IMR-90 (cell line): ENCODE results near the gene RIPOR2. TPM values are rescaled to one million over a fixed set of nuclear protein-coding genes. Genes with fewer than 3 reads are reported as not detected.

Source experiments
- ATAC-seq: fragments of 200-7000 bp; cut with Tn5 transposase; 2 replicates; pipeline ENCODE4 v1.9.1; 2020; ENCODE audit warnings: low read depth, mild to moderate bottlenecking, moderate library complexity
- BruUV-seq: library from RNA; stranded (reverse); fragments of 400-500 nt; replicated peaks from 2 replicates; lab custom pipeline; 2021; lab: Mats Ljungman, UMichigan
- CTCF ChIA-PET: fragments of 300-600 bp; formaldehyde crosslinking; extraction: SDS; loops from one replicate; lab custom pipeline; 2021; ENCODE audit warnings: antibody characterized with exemption; lab: Yijun Ruan, JAX
- POLR2A ChIA-PET: fragments of 300-600 bp; sonication (Branson Sonifier 250); formaldehyde crosslinking; loops from one replicate; lab custom pipeline; 2022; ENCODE audit warnings: antibody characterized with exemption; ENCODE audit not compliant: unreplicated experiment; lab: Charles Lee
- DNase-seq: peaks from one replicate; pipeline ENCODE4 v3.0.0; 2013
- H2AFZ ChIP-seq: replicated peaks from 2 replicates; pipeline ENCODE3; 2013; ENCODE audit warnings: low read length, mild to moderate bottlenecking; ENCODE audit not compliant: poor library complexity
- H2AK5ac ChIP-seq: 2 replicates; pipeline ENCODE4 v1.6.1; 2013; ENCODE audit warnings: low read depth, low read length, inconsistent platforms
- H2AK9ac ChIP-seq: replicated peaks from 2 replicates; pipeline ENCODE3; 2013; ENCODE audit warnings: mild to moderate bottlenecking, low read depth, low read length, moderate library complexity; ENCODE audit not compliant: poor library complexity
- H2BK120ac ChIP-seq: 2 replicates; pipeline ENCODE4 v1.6.1; 2013; ENCODE audit warnings: low read depth, low read length, inconsistent platforms
- H2BK15ac ChIP-seq: 3 replicates; pipeline ENCODE4 v1.6.1; 2013; ENCODE audit warnings: low read depth, low read length, inconsistent platforms
- H2BK20ac ChIP-seq: 2 replicates; pipeline ENCODE4 v1.6.1; 2013; ENCODE audit warnings: low read depth, mild to moderate bottlenecking, inconsistent platforms, low read length, moderate library complexity
- H2BK5ac ChIP-seq: 2 replicates; pipeline ENCODE4 v1.6.1; 2013; ENCODE audit warnings: mild to moderate bottlenecking, low read depth, low read length, inconsistent platforms; ENCODE audit not compliant: poor library complexity, severe bottlenecking
- H3K14ac ChIP-seq: replicated peaks from 2 replicates; pipeline ENCODE4 v1.6.1; 2013; ENCODE audit warnings: low read depth, low read length, inconsistent platforms
- H3K18ac ChIP-seq: 2 replicates; pipeline ENCODE4 v1.6.1; 2013; ENCODE audit warnings: low read depth, low read length, control low read depth
- H3K23ac ChIP-seq: 2 replicates; pipeline ENCODE4 v1.6.1; 2013; ENCODE audit warnings: low read depth, low read length, inconsistent platforms
- H3K27ac ChIP-seq: 2 replicates; pipeline ENCODE4 v1.5.1; 2013; ENCODE audit warnings: mild to moderate bottlenecking, control low read depth, low read length; ENCODE audit not compliant: insufficient read depth
- H3K27me3 ChIP-seq: 2 replicates; pipeline ENCODE4 v1.6.1; 2013; ENCODE audit warnings: low read length; ENCODE audit not compliant: control insufficient read depth, insufficient read depth
- H3K36me3 ChIP-seq: 2 replicates; pipeline ENCODE4 v1.6.1; 2013; ENCODE audit warnings: low read length, mixed read lengths; ENCODE audit not compliant: control insufficient read depth, insufficient read depth
- H3K4ac ChIP-seq: 2 replicates; pipeline ENCODE4 v1.6.1; 2013; ENCODE audit warnings: low read depth, low read length, inconsistent platforms
- H3K4me1 ChIP-seq: 2 replicates; pipeline ENCODE4 v1.6.1; 2013; ENCODE audit warnings: low read length, mixed read lengths; ENCODE audit not compliant: control insufficient read depth, insufficient read depth
- H3K4me2 ChIP-seq: 2 replicates; pipeline ENCODE4 v1.6.1; 2013; ENCODE audit warnings: low read depth, mild to moderate bottlenecking, control low read depth, low read length, moderate library complexity
- H3K4me3 ChIP-seq: 2 replicates; pipeline ENCODE4 v1.5.1; 2013; ENCODE audit warnings: low read depth, mild to moderate bottlenecking, control low read depth, low read length, moderate library complexity; ENCODE audit not compliant: insufficient read depth
- H3K56ac ChIP-seq: 2 replicates; pipeline ENCODE4 v1.6.1; 2013; ENCODE audit warnings: low read length, inconsistent platforms; ENCODE audit not compliant: insufficient read depth; ENCODE audit errors: extremely low read depth
- H3K79me1 ChIP-seq, 2 experiments: 2 replicates each; pipeline ENCODE4 v1.6.1; 2013; ENCODE audit warnings: low read length in 2 of 2, inconsistent platforms in 1 of 2, low read depth in 1 of 2
- H3K9ac ChIP-seq: 2 replicates; pipeline ENCODE4 v1.6.1; 2013; ENCODE audit warnings: low read depth, low read length, control low read depth
- H3K9me1 ChIP-seq: 2 replicates; pipeline ENCODE4 v1.6.1; 2013; ENCODE audit warnings: low read length, inconsistent platforms; ENCODE audit not compliant: insufficient read depth
- H3K9me3 ChIP-seq: 2 replicates; pipeline ENCODE4 v1.6.1; 2013; ENCODE audit warnings: low read length; ENCODE audit not compliant: control insufficient read depth, insufficient read depth
- H4K20me1 ChIP-seq: 2 replicates; pipeline ENCODE4 v1.6.1; 2013; ENCODE audit warnings: low read length, inconsistent platforms; ENCODE audit not compliant: insufficient read depth
- H4K5ac ChIP-seq: 2 replicates; pipeline ENCODE4 v1.6.1; 2013; ENCODE audit warnings: mild to moderate bottlenecking, low read depth, low read length, control low read depth
- H4K8ac ChIP-seq, 2 experiments: 2 replicates each; pipeline ENCODE4 v1.6.1; 2013; ENCODE audit warnings: low read depth in 2 of 2, low read length in 2 of 2, control low read depth in 1 of 2, inconsistent platforms in 1 of 2
- H4K91ac ChIP-seq: 2 replicates; pipeline ENCODE4 v1.6.1; 2013; ENCODE audit warnings: low read depth, low read length, inconsistent platforms; ENCODE audit not compliant: insufficient read depth
- BHLHE40 ChIP-seq: fragments of 150-350 bp; IDR thresholded peaks from 2 replicates; pipeline ENCODE4 v1.6.1; 2016; ENCODE audit warnings: mild to moderate bottlenecking, low read depth, low read length
- CEBPB ChIP-seq: IDR thresholded peaks from 2 replicates; pipeline ENCODE4 v1.6.1; 2012; ENCODE audit warnings: low read depth, low read length, improper control_type of control experiment
- CHD1 ChIP-seq: IDR thresholded peaks from 2 replicates; pipeline ENCODE4 v1.6.1; 2012; ENCODE audit warnings: low read depth, low read length, improper control_type of control experiment
- FOS ChIP-seq: fragments of 150-350 bp; IDR thresholded peaks from 2 replicates; pipeline ENCODE4 v1.6.1; 2016; ENCODE audit warnings: low read depth, low read length
- MAFK ChIP-seq: IDR thresholded peaks from 2 replicates; pipeline ENCODE4 v1.6.1; 2012; ENCODE audit warnings: low read depth, low read length, improper control_type of control experiment
- MAZ ChIP-seq: IDR thresholded peaks from 2 replicates; pipeline ENCODE4 v1.6.1; 2012; ENCODE audit warnings: low read depth, mild to moderate bottlenecking, low read length, improper control_type of control experiment, moderate library complexity, borderline replicate concordance
- MXI1 ChIP-seq: IDR thresholded peaks from 2 replicates; pipeline ENCODE4 v1.6.1; 2012; ENCODE audit warnings: low read depth, mild to moderate bottlenecking, low read length, moderate library complexity, borderline replicate concordance
- NFE2L2 ChIP-seq: fragments of 150-350 bp; IDR thresholded peaks from 2 replicates; pipeline ENCODE4 v1.6.1; 2016; ENCODE audit warnings: low read depth, mild to moderate bottlenecking, low read length
- POLR2A ChIP-seq: IDR thresholded peaks from 2 replicates; pipeline ENCODE4 v1.6.1; 2012; ENCODE audit warnings: mild to moderate bottlenecking, low read depth, low read length
- RAD21 ChIP-seq: IDR thresholded peaks from 2 replicates; pipeline ENCODE4 v1.6.1; 2012; ENCODE audit warnings: low read length, improper control_type of control experiment
- RCOR1 ChIP-seq: IDR thresholded peaks from 2 replicates; pipeline ENCODE4 v1.6.1; 2012; ENCODE audit warnings: mild to moderate bottlenecking, low read length, improper control_type of control experiment; ENCODE audit not compliant: insufficient replicate concordance
- RFX5 ChIP-seq: IDR thresholded peaks from 2 replicates; pipeline ENCODE4 v1.8.0; 2012; ENCODE audit warnings: low read depth, mild to moderate bottlenecking, low read length, moderate library complexity
- SMC3 ChIP-seq: fragments of 150-350 bp; IDR thresholded peaks from 2 replicates; pipeline ENCODE4 v1.6.1; 2016; ENCODE audit warnings: low read depth, mild to moderate bottlenecking, antibody characterized with exemption, low read length, moderate library complexity
- WGBS, 2 experiments: methylation state at CpG; one replicate each; pipeline versions ENCODE4 v1.1.5 to v1.1.7; 2013; ENCODE audit warnings: missing lambda C conversion rate in 2 of 2; ENCODE audit not compliant: insufficient read length in 1 of 2; ENCODE audit errors: extremely low coverage in 2 of 2; 5-methylcytosine and 5-hydroxymethylcytosine counted together
- dilution Hi-C: fragments of 300-500 bp; cut with HindIII; formaldehyde crosslinking; loops from one replicate; pipeline ENCODE4 v1.14.3; 2018; ENCODE audit warnings: low sequenced_read_pairs; ENCODE audit not compliant: unreplicated experiment
- in situ Hi-C: fragments of 300-500 bp; cut with MboI; formaldehyde crosslinking; loops from 3 replicates; pipeline ENCODE4 v1.14.3; 2019; ENCODE audit warnings: low sequenced_read_pairs, inconsistent platforms, mixed read lengths
- intact Hi-C: fragments of 100-400 bp; cut with micrococcal nuclease; formaldehyde crosslinking; loops from 2 replicates; pipeline ENCODE4 v1.10.0; 2022
- polyA plus RNA-seq, 3 experiments: library from polyadenylated mRNA; depleted of rRNA; stranded (reverse); fragments of >200 nt; gene quantifications; 2 replicates each; pipeline ENCODE4 v1.2.3, GENCODE V29; 2012; ENCODE audit warnings: low replicate concordance in 1 of 3
- total RNA-seq: library from RNA; depleted of rRNA; stranded (reverse); fragments of >200 nt; gene quantifications from 2 replicates; pipeline ENCODE4 v1.2.3, GENCODE V29; 2012
- TF ChIP-seq, protein P1 (sequence below): fragments of 150-350 bp; IDR thresholded peaks from 2 replicates; pipeline ENCODE4 v1.6.1; 2017; ENCODE audit warnings: mild to moderate bottlenecking, antibody characterized with exemption, low read length, low read depth
- TF ChIP-seq, protein P2 (sequence below): conservative IDR thresholded peaks from 2 replicates; pipeline ENCODE4 v1.5.1; 2012; ENCODE audit warnings: mild to moderate bottlenecking, low read depth, low read length, improper control_type of control experiment
- TF ChIP-seq, protein P3 (sequence below): fragments of 150-350 bp; IDR thresholded peaks from 2 replicates; pipeline ENCODE4 v1.6.1; 2016; ENCODE audit warnings: low read depth, mild to moderate bottlenecking, low read length, moderate library complexity, borderline replicate concordance

RIPOR2 gene
- total and polyA plus RNA-seq, 2 of the 4 experiments (the other 2 are of a cell fraction): 1.1 to 1.2 TPM

DNA sequence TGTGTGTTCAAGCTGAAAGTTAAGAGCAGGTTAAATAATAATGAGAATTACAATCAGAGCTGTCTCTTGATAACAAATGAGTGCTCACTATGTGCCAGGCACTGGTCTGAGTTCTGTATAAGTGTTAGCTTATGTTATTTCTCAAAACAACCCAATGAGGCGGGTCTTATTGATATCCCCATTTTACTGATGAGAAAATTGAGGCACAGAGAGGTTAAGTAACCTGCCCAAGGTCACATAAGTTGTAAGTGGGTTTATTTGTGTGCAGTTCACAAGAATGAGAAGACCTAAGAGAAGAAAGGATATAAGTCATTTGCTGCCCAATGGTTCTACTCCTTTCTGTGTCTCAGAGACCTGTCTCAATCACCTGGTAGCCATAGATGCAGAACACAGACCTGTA lies 103.0 kb downstream of the RIPOR2 start:
- Histone ChIP-seq H3K4me2 (no peak overlapping the region), H4K91ac (no peak overlapping the region), H3K4ac (no peak overlapping the region), H2BK5ac (no peak overlapping the region), H4K8ac (no peak overlapping the region), H3K36me3 (peaks cover 8% of the 10 kb centered on the region), H3K18ac (peak overlapping the region; percentile 26; the same call in 1 of the 2 replicates), H3K14ac (no peak overlapping the region), H2AK9ac (no peak overlapping the region), H3K9ac (no peak overlapping the region), H3K9me1 (0 out of 2 replicates have a peak, but pooled peaks cover 3% of the 10 kb centered on the region), H4K5ac (no peak overlapping the region), H3K4me3 (no peak overlapping the region), H3K27ac (no peak overlapping the region), H3K56ac (no peak overlapping the region), H3K23ac (no peak overlapping the region), H3K4me1 (peaks cover 5% of the 10 kb centered on the region), H2BK15ac (no peak overlapping the region), H2BK20ac (no peak overlapping the region), H2AFZ (no peak overlapping the region), H3K9me3 (no peaks in the 10 kb centered on the region), H2AK5ac (no peak overlapping the region), H3K79me1 (no peaks in the 10 kb centered on the region), H2BK120ac (no peak overlapping the region), H3K27me3 (no peaks in the 10 kb centered on the region), H4K20me1 (no peaks in the 10 kb centered on the region)
- DNase-seq (no peak), ATAC-seq (no peak)
- intact Hi-C loops (loop anchor here (5.0 kb wide), 1 partner anchor 35 kb away; the partner anchor contains the start of gene ARMH2), dilution Hi-C loops (loop anchor here (25.0 kb wide), 1 partner anchor 255 kb away; no protein-coding TSS in a partner anchor), in situ Hi-C loops (no loop called here)
- WGBS, 2 experiments: no CpG with 5 or more reads among the region's 1 CpG
- ChIA-PET CTCF (interaction anchor here (0.6 to 1.2 kb wide), 2 partner anchors 180 to 185 kb away, joined by 3 to 5 read pairs; no protein-coding TSS in a partner anchor), POLR2A (no interaction called here)
- no TSS peak for BruUV-seq
- TF ChIP-seq, protein P1, sequence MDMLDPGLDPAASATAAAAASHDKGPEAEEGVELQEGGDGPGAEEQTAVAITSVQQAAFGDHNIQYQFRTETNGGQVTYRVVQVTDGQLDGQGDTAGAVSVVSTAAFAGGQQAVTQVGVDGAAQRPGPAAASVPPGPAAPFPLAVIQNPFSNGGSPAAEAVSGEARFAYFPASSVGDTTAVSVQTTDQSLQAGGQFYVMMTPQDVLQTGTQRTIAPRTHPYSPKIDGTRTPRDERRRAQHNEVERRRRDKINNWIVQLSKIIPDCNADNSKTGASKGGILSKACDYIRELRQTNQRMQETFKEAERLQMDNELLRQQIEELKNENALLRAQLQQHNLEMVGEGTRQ: no peak
- TF ChIP-seq RCOR1 (no peak), NFE2L2 (no peak), CEBPB (no peak), MXI1 (no peak), BHLHE40 (no peak), CHD1 (no peak), RFX5 (no peak), FOS (no peak), POLR2A (no peak), MAFK (no peak), MAZ (no peak), SMC3 (no peak), RAD21 (no peak)
- TF ChIP-seq, protein P2, sequence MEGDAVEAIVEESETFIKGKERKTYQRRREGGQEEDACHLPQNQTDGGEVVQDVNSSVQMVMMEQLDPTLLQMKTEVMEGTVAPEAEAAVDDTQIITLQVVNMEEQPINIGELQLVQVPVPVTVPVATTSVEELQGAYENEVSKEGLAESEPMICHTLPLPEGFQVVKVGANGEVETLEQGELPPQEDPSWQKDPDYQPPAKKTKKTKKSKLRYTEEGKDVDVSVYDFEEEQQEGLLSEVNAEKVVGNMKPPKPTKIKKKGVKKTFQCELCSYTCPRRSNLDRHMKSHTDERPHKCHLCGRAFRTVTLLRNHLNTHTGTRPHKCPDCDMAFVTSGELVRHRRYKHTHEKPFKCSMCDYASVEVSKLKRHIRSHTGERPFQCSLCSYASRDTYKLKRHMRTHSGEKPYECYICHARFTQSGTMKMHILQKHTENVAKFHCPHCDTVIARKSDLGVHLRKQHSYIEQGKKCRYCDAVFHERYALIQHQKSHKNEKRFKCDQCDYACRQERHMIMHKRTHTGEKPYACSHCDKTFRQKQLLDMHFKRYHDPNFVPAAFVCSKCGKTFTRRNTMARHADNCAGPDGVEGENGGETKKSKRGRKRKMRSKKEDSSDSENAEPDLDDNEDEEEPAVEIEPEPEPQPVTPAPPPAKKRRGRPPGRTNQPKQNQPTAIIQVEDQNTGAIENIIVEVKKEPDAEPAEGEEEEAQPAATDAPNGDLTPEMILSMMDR: no peak
- TF ChIP-seq, protein P3, sequence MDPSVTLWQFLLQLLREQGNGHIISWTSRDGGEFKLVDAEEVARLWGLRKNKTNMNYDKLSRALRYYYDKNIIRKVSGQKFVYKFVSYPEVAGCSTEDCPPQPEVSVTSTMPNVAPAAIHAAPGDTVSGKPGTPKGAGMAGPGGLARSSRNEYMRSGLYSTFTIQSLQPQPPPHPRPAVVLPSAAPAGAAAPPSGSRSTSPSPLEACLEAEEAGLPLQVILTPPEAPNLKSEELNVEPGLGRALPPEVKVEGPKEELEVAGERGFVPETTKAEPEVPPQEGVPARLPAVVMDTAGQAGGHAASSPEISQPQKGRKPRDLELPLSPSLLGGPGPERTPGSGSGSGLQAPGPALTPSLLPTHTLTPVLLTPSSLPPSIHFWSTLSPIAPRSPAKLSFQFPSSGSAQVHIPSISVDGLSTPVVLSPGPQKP: no peak
